Immature natural killer cell (primary cell): ENCODE data around the gene MAU2. TPM values are rescaled to one million over a fixed set of nuclear protein-coding genes. Genes with fewer than 3 reads are reported as not detected.

Experiments used
- DNase-seq, 3 donors: peaks; one replicate each; pipeline ENCODE4 v3.0.0; 2022; ENCODE audit warnings: mixed read lengths in 1 of 3
- H3K27ac Mint-ChIP-seq, 6 donors: one replicate each; pipeline ENCODE4 v1.8.0; 2020; ENCODE audit warnings: mixed read lengths in 6 of 6, mild to moderate bottlenecking in 5 of 6, inconsistent platforms in 4 of 6, moderate library complexity in 3 of 6
- H3K27me3 Mint-ChIP-seq, 3 donors: one replicate each; pipeline ENCODE4 v1.8.0; 2020 to 2021; ENCODE audit warnings: low read depth in 3 of 3, mild to moderate bottlenecking in 3 of 3, mixed read lengths in 3 of 3, moderate library complexity in 3 of 3, inconsistent platforms in 1 of 3
- H3K36me3 Mint-ChIP-seq, 3 donors: one replicate each; pipeline ENCODE4 v1.8.0; 2020; ENCODE audit warnings: mixed read lengths in 3 of 3, inconsistent platforms in 2 of 3, mild to moderate bottlenecking in 2 of 3
- H3K4me1 Mint-ChIP-seq, 2 donors: one replicate each; pipeline ENCODE4 v1.8.0; 2020; ENCODE audit warnings: inconsistent platforms in 2 of 2, mild to moderate bottlenecking in 2 of 2, mixed read lengths in 2 of 2, moderate library complexity in 1 of 2
- H3K4me3 Mint-ChIP-seq, 5 donors: one replicate each; pipeline ENCODE4 v1.8.0; 2020; ENCODE audit warnings: mild to moderate bottlenecking in 5 of 5, mixed read lengths in 5 of 5, inconsistent platforms in 3 of 5, moderate library complexity in 3 of 5
- H3K9me3 Mint-ChIP-seq, 6 donors: one replicate each; pipeline ENCODE4 v1.8.0; 2020; ENCODE audit warnings: mild to moderate bottlenecking in 6 of 6, mixed read lengths in 6 of 6, inconsistent platforms in 4 of 6, moderate library complexity in 3 of 6
- polyA plus RNA-seq, 3 donors: library from polyadenylated mRNA; unstranded; fragments of 300-500 nt; fragmentation: Illumina TruSeq; gene quantifications; one replicate each; pipeline ENCODE4 v1.2.3, GENCODE V29; 2021

The MAU2 gene
- polyA plus RNA-seq, 3 donors from 2014 or later = 8.5 to 25.5 (median 21.0) TPM

DNA sequence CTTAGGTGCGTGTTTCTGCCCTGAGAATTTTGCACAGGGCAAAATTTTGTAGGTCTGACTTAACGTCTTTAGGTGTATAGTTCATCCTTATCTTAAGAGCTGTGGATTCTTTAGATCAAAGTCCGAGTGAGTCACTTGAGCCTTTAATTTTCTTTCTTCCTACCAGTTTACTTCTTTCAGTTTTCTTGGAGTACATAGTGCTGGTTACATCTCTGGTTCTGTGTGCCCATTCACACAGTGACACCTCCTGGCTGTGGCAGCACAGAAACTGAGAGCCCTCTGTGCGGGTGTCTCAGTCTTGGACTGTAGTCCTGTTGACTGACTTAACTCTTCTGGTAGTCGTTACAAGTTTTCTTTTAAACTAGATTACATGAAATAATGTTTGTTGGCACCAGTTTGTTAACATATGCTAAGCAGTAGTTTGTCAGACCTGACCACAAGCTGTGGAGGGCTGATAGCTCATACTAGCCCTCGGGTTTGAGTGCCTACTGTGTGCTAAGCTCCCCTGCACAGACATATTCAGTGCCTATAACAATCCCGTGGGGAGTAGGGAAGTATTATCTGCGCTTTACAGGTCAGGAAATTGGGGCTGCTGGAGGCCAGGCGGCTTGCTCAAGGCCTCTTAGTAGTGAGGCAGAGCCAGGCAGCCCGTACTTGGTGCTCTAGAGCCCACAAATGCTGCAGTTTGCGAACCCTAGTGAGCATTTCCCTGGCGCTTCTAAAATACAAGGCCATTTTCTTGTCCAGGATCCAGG lies 86.4 kb downstream of the MAU2 start:
- Mint-ChIP-seq H3K4me3 (peak overlapping the region; percentile 92 to 99 (median 97)), H3K27me3 (peaks cover 8 to 24% (median 11%) of the 10 kb centered on the region in 3 donors), H3K27ac (peak overlapping the region; percentile 93 to 99 (median 96)), H3K9me3 (no peaks in the 10 kb centered on the region), H3K4me1 (peaks cover 77 to 80% of the 10 kb centered on the region in 2 donors), H3K36me3 (no peaks in the 10 kb centered on the region)
- peak; percentile 58 to 63 (median 58) for DNase-seq

DNA sequence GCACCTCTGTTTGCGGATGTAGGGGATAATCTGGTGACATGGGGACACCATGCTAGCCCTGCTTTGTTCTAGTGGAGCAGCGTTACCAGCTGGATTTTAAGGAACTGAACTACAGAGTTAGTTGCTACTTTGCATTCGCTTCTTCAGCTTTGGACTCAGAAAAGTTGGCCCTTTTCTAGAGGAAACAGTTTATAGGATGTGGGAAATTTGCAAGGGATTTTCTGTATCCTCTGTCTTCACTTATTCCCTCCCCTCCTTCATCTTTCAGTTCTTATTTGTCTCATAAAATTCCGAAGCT lies 87.0 kb downstream of the MAU2 start:
- Mint-ChIP-seq H3K9me3 (no peaks in the 10 kb centered on the region), H3K27ac (peak overlapping the region; percentile 93 to 99 (median 96)), H3K27me3 (peaks cover 8 to 24% (median 11%) of the 10 kb centered on the region in 3 donors), H3K36me3 (no peaks in the 10 kb centered on the region), H3K4me3 (peak overlapping the region; percentile 92 to 99 (median 97)), H3K4me1 (peaks cover 80 to 84% of the 10 kb centered on the region in 2 donors)
- DNase-seq = no peak

Other genes starting within 250 kb of the MAU2 start
- 10 to 100 TPM; 22.0 to 44.4 (median 32.3) TPM for gene TMEM161A, start 182.4 kb upstream of the MAU2 start, polyA plus RNA-seq
- gene MEF2B, start 150.6 kb upstream of the MAU2 start, polyA plus RNA-seq = under 1 TPM in 2 of 3 donors, not detected in 1; 0.35 to 0.82 TPM
- gene BORCS8, start 128.7 kb upstream of the MAU2 start, polyA plus RNA-seq = 10 to 100 TPM; 20.3 to 29.6 (median 26.9) TPM
- gene RFXANK, start 128.6 kb upstream of the MAU2 start, polyA plus RNA-seq = 100 to 1,000 TPM in 1 of 3 donors, 10 to 100 TPM in 2; 93.2 to 105 (median 93.4) TPM
- gene NR2C2AP, start 117.4 kb upstream of the MAU2 start, polyA plus RNA-seq = 10 to 100 TPM; 15.4 to 27.2 (median 26.8) TPM
- not detected for gene NCAN, start 108.9 kb upstream of the MAU2 start, polyA plus RNA-seq
- gene TM6SF2, start 47.5 kb upstream of the MAU2 start, polyA plus RNA-seq = not detected
- gene SUGP1, start 320 bp upstream of the MAU2 start, polyA plus RNA-seq = 10 to 100 TPM; 25.4 to 47.1 (median 27.7) TPM
- gene GATAD2A, start 84.8 kb downstream of the MAU2 start, polyA plus RNA-seq = 10 to 100 TPM in 2 of 3 donors, 1 to 10 TPM in 1; 8.8 to 48.5 (median 21.0) TPM
- gene TSSK6, start 194.7 kb downstream of the MAU2 start, polyA plus RNA-seq = under 1 TPM in 2 of 3 donors, not detected in 1; 0.66 to 0.96 TPM
- 100 to 1,000 TPM; 242 to 566 (median 301) TPM for gene NDUFA13, start 195.4 kb downstream of the MAU2 start, polyA plus RNA-seq
- gene YJEFN3, start 208.1 kb downstream of the MAU2 start, polyA plus RNA-seq = under 1 TPM in 1 of 3 donors, not detected in 2; 0.21 TPM
- not detected for gene CILP2, start 217.4 kb downstream of the MAU2 start, polyA plus RNA-seq